Hepatocyte (in vitro differentiated cells): Measurements from ENCODE around the gene SOBP. TPM values are rescaled to one million over a fixed set of nuclear protein-coding genes. Genes with fewer than 3 reads are reported as not detected.
"Not testable (repeated sequence)": the region's sequence is repeated elsewhere in the genome, so short reads cannot be mapped to it uniquely, and the experiment has no call there.

ENCODE experiments used
- DNase-seq: peaks from one replicate; pipeline ENCODE4 v3.0.0-alpha.2; 2016; ENCODE audit warnings: low spot score
- H2AFZ ChIP-seq: fragments of 200-600 bp; sonication (generic); 2 replicates; pipeline ENCODE4 v1.6.0; 2016; ENCODE audit warnings: antibody characterized with exemption, mild to moderate bottlenecking
- H3K27ac ChIP-seq: fragments of 200-600 bp; sonication (generic); 2 replicates; pipeline ENCODE4 v1.5.1; 2016; ENCODE audit warnings: mild to moderate bottlenecking
- H3K27me3 ChIP-seq: fragments of 200-600 bp; sonication (generic); 2 replicates; pipeline ENCODE4 v1.6.1; 2016
- H3K36me3 ChIP-seq: fragments of 200-600 bp; sonication (generic); replicated peaks from 2 replicates; pipeline ENCODE4 v1.5.1; 2016; ENCODE audit warnings: low read depth; ENCODE audit not compliant: insufficient read depth
- H3K4me1 ChIP-seq: fragments of 200-600 bp; sonication (generic); 2 replicates; pipeline ENCODE4 v1.5.1; 2016; ENCODE audit warnings: mild to moderate bottlenecking, moderate library complexity; ENCODE audit not compliant: insufficient read depth
- H3K4me2 ChIP-seq: fragments of 200-600 bp; sonication (generic); 2 replicates; pipeline ENCODE4 v1.6.0; 2016
- H3K4me3 ChIP-seq: fragments of 200-600 bp; sonication (generic); 2 replicates; pipeline ENCODE4 v1.5.1; 2016; ENCODE audit warnings: mild to moderate bottlenecking
- H3K79me2 ChIP-seq: fragments of 200-600 bp; sonication (generic); 2 replicates; pipeline ENCODE4 v1.6.0; 2017; ENCODE audit warnings: mild to moderate bottlenecking
- H3K9me2 ChIP-seq: fragments of 200-600 bp; sonication (generic); replicated peaks from 2 replicates; pipeline ENCODE4 v1.6.0; 2017; ENCODE audit warnings: mild to moderate bottlenecking; ENCODE audit not compliant: insufficient read depth
- H3K9me3 ChIP-seq: fragments of 200-600 bp; sonication (generic); 2 replicates; pipeline ENCODE4 v1.5.1; 2016; ENCODE audit warnings: low read depth, mild to moderate bottlenecking
- H4K20me1 ChIP-seq: fragments of 200-600 bp; sonication (generic); 2 replicates; pipeline ENCODE4 v1.6.0; 2016; ENCODE audit warnings: mild to moderate bottlenecking; ENCODE audit not compliant: insufficient read depth, poor library complexity, severe bottlenecking
- CTCF ChIP-seq: fragments of 200-600 bp; sonication (generic); IDR thresholded peaks from 2 replicates; pipeline ENCODE4 v1.5.1; 2016; ENCODE audit warnings: antibody characterized with exemption, mild to moderate bottlenecking; ENCODE audit not compliant: poor library complexity
- EZH2 ChIP-seq: fragments of 200-600 bp; sonication (generic); IDR thresholded peaks from 2 replicates; pipeline ENCODE4 v1.6.1; 2016; ENCODE audit warnings: antibody characterized with exemption, mild to moderate bottlenecking, borderline replicate concordance
- EZH2phosphoT487 ChIP-seq: fragments of 200-600 bp; sonication (generic); IDR thresholded peaks from one replicate; pipeline ENCODE4 v1.6.1; 2018; ENCODE audit warnings: antibody characterized with exemption, mild to moderate bottlenecking, low read depth, moderate library complexity; ENCODE audit not compliant: unreplicated experiment, severe bottlenecking
- WGBS: methylation state at CpG from one replicate; pipeline ENCODE4 v1.1.6; 2016; ENCODE audit warnings: low lambda C conversion rate; ENCODE audit errors: missing lambda C conversion rate; 5-methylcytosine and 5-hydroxymethylcytosine counted together
- polyA plus RNA-seq: library from polyadenylated mRNA; unstranded; fragments of >200 nt; fragmentation: Nextera tagmentation; extraction: Ambion mirVana; gene quantifications from 2 replicates; pipeline ENCODE4 v1.2.1, GENCODE V29; 2016
- total RNA-seq: library from RNA; depleted of rRNA; stranded (reverse); fragments of >200 nt; gene quantifications from 2 replicates; pipeline ENCODE4 v1.2.3, GENCODE V29; 2014

The SOBP gene
- total and polyA plus RNA-seq, 2 experiments from 2014 or later: 2.1 to 2.2 TPM

- Histone ChIP-seq H3K36me3 (no peaks in the 10 kb centered on the region), H3K4me3 (no peak overlapping the region), H3K4me1 (no peaks in the 10 kb centered on the region), H3K79me2 (no peaks in the 10 kb centered on the region), H2AFZ (no peak overlapping the region), H3K27ac (no peak overlapping the region), H3K9me3 (no peaks in the 10 kb centered on the region), H3K9me2 (no peaks in the 10 kb centered on the region), H4K20me1 (no peaks in the 10 kb centered on the region), H3K4me2 (no peak overlapping the region), H3K27me3 (no peaks in the 10 kb centered on the region)
- DNase-seq: no peak
- WGBS: 93% methylated on average over 4 of the region's 4 CpGs
- TF ChIP-seq CTCF (no peak), EZH2 (no peak), EZH2phosphoT487 (no peak)
Measured at GRCh38 chr6:107550906-107551305, 61.0 kb downstream of the SOBP start.

GRCh38 chr6:107553121-107553520, 63.2 kb downstream of the SOBP start:
- not testable (repeated sequence) for H2AFZ ChIP-seq, H3K79me2 ChIP-seq, H3K4me2 ChIP-seq, H4K20me1 ChIP-seq, H3K9me2 ChIP-seq, H3K36me3 ChIP-seq, H3K4me3 ChIP-seq, H3K4me1 ChIP-seq, DNase-seq, H3K27me3 ChIP-seq, H3K9me3 ChIP-seq, H3K27ac ChIP-seq
- WGBS: 96% methylated on average over 6 of the region's 6 CpGs

GRCh38 chr6:107554326-107554725, 64.4 kb downstream of the SOBP start:
- Histone ChIP-seq H3K27me3 (no peaks in the 10 kb centered on the region), H3K27ac (no peak overlapping the region), H3K36me3 (no peaks in the 10 kb centered on the region), H3K4me3 (no peak overlapping the region), H3K9me2 (no peaks in the 10 kb centered on the region), H3K4me2 (no peak overlapping the region), H3K4me1 (no peaks in the 10 kb centered on the region), H4K20me1 (no peaks in the 10 kb centered on the region), H2AFZ (no peak overlapping the region), H3K79me2 (no peaks in the 10 kb centered on the region), H3K9me3 (no peaks in the 10 kb centered on the region)
- no peak for DNase-seq
- WGBS: 90% methylated on average over 2 of the region's 2 CpGs
- no peak for TF ChIP-seq EZH2
- TF ChIP-seq CTCF: no peak
- TF ChIP-seq EZH2phosphoT487: no peak

GRCh38 chr6:107554918-107555317, 65.0 kb downstream of the SOBP start:
- Histone ChIP-seq H3K79me2 (no peaks in the 10 kb centered on the region), H3K27me3 (no peaks in the 10 kb centered on the region), H3K4me1 (no peaks in the 10 kb centered on the region), H3K9me2 (no peaks in the 10 kb centered on the region), H3K4me3 (no peak overlapping the region), H3K4me2 (no peak overlapping the region), H3K36me3 (no peaks in the 10 kb centered on the region), H4K20me1 (no peaks in the 10 kb centered on the region), H3K27ac (no peak overlapping the region), H3K9me3 (no peaks in the 10 kb centered on the region), H2AFZ (no peak overlapping the region)
- DNase-seq: no peak
- no peak for TF ChIP-seq CTCF
- TF ChIP-seq EZH2phosphoT487: no peak
- no peak for TF ChIP-seq EZH2
- WGBS: 96% methylated on average over 3 of the region's 3 CpGs
